ENCODE measurements around the gene CEBPG. TPM values are rescaled to one million over a fixed set of nuclear protein-coding genes. Genes with fewer than 3 reads are reported as not detected.

CEBPG gene
- total RNA-seq, 1 experiment from 2014 or later: 48.6 TPM

DNA sequence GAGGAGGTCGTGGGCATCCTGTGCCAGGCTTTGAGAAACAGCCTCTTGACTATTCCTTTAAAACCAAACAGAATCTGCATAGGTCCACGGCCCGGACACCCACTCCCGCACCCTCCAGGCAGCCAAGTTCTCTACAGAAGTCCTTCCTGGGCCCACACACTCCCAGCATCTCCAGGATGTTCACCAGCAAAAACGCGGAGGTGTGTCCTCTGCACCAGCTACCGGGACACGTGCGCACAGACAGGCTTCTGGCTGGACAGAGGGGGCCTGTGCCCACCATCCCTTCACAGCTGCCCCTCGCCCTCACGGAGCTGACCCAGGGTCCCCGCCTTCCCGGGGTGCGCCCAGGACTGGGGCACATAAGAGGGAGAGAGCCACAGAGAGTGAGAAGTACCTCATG is 44.2 kb downstream of the CEBPG start:
- H3K27me3 ChIP-seq (replicated peaks; ENCODE audit: insufficient read depth, low read depth, low read length, poor library complexity): no peaks in the 10 kb centered on the region
- H3K36me3 ChIP-seq (ENCODE audit: insufficient read depth, low read length, poor library complexity, severe bottlenecking): no peaks in the 10 kb centered on the region
- H3K4me1 ChIP-seq (ENCODE audit: insufficient read depth, low read length, poor library complexity, severe bottlenecking): no peaks in the 10 kb centered on the region
- CTCF ChIA-PET: no interaction called here
- no peak for TF ChIP-seq EZH2 (IDR thresholded peaks at IDR 0.05; ENCODE audit: borderline replicate concordance, low read depth, low read length, poor library complexity, severe bottlenecking)
- TF ChIP-seq, protein P1, sequence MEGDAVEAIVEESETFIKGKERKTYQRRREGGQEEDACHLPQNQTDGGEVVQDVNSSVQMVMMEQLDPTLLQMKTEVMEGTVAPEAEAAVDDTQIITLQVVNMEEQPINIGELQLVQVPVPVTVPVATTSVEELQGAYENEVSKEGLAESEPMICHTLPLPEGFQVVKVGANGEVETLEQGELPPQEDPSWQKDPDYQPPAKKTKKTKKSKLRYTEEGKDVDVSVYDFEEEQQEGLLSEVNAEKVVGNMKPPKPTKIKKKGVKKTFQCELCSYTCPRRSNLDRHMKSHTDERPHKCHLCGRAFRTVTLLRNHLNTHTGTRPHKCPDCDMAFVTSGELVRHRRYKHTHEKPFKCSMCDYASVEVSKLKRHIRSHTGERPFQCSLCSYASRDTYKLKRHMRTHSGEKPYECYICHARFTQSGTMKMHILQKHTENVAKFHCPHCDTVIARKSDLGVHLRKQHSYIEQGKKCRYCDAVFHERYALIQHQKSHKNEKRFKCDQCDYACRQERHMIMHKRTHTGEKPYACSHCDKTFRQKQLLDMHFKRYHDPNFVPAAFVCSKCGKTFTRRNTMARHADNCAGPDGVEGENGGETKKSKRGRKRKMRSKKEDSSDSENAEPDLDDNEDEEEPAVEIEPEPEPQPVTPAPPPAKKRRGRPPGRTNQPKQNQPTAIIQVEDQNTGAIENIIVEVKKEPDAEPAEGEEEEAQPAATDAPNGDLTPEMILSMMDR (conservative IDR thresholded peaks at IDR 0.05; ENCODE audit: low read depth, low read length): no peak
- POLR2A ChIA-PET (ENCODE audit: low non-redundant PET): no interaction called here
- DNase-seq (ENCODE audit: low spot score): no peak
- intact Hi-C loops (cut with micrococcal nuclease; ENCODE audit: unreplicated experiment): no loop called here
- H3K27ac ChIP-seq (ENCODE audit: low read depth, low read length, poor library complexity, severe bottlenecking): no peak overlapping the region
- no TSS peak for BruUV-seq (replicated peaks)
- no peaks in the 10 kb centered on the region for H3K9me3 ChIP-seq (ENCODE audit: low read depth, low read length, poor library complexity, severe bottlenecking)
- H3K4me3 ChIP-seq (ENCODE audit: low read depth, low read length, poor library complexity, severe bottlenecking): no peak overlapping the region

DNA sequence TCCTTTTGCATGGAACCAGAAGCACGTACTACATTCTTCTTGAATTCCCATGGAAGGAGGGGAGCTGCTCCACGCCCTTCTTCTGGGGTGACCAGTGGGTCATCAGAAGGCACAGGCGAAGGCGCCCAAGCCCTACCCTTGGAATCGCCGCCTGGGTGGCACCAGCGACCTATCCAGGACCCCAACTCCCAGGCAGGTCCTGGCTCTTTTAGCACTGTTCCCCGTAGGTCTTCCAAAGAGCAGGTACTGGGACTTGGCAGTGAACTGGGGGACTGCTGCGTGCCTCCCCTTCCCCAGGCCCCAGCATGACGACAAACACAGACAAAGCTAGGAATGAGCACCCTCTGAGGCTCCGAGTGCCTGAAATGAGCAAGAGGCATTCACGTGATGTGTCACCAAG is 45.0 kb downstream of the CEBPG start:
- DNase-seq (ENCODE audit: low spot score): no peak
- H3K36me3 ChIP-seq (ENCODE audit: insufficient read depth, low read length, poor library complexity, severe bottlenecking): no peaks in the 10 kb centered on the region
- no peak overlapping the region for H3K27ac ChIP-seq (ENCODE audit: low read depth, low read length, poor library complexity, severe bottlenecking)
- H3K4me1 ChIP-seq (ENCODE audit: insufficient read depth, low read length, poor library complexity, severe bottlenecking): no peaks in the 10 kb centered on the region
- H3K4me3 ChIP-seq (ENCODE audit: low read depth, low read length, poor library complexity, severe bottlenecking): no peak overlapping the region
- ChIA-PET CTCF (interaction anchor here (0.8 kb wide), 1 partner anchor 12 kb away, joined by 3 read pairs; no protein-coding TSS in a partner anchor), POLR2A (ENCODE audit: low non-redundant PET) (no interaction called here)
- no peaks in the 10 kb centered on the region for H3K27me3 ChIP-seq (replicated peaks; ENCODE audit: insufficient read depth, low read depth, low read length, poor library complexity)
- intact Hi-C loops (cut with micrococcal nuclease; ENCODE audit: unreplicated experiment): no loop called here
- BruUV-seq (replicated peaks): no TSS peak
- no peaks in the 10 kb centered on the region for H3K9me3 ChIP-seq (ENCODE audit: low read depth, low read length, poor library complexity, severe bottlenecking)
- TF ChIP-seq EZH2 (IDR thresholded peaks at IDR 0.05; ENCODE audit: borderline replicate concordance, low read depth, low read length, poor library complexity, severe bottlenecking): no peak
- TF ChIP-seq, protein P1 (conservative IDR thresholded peaks at IDR 0.05; ENCODE audit: low read depth, low read length): no peak

DNA sequence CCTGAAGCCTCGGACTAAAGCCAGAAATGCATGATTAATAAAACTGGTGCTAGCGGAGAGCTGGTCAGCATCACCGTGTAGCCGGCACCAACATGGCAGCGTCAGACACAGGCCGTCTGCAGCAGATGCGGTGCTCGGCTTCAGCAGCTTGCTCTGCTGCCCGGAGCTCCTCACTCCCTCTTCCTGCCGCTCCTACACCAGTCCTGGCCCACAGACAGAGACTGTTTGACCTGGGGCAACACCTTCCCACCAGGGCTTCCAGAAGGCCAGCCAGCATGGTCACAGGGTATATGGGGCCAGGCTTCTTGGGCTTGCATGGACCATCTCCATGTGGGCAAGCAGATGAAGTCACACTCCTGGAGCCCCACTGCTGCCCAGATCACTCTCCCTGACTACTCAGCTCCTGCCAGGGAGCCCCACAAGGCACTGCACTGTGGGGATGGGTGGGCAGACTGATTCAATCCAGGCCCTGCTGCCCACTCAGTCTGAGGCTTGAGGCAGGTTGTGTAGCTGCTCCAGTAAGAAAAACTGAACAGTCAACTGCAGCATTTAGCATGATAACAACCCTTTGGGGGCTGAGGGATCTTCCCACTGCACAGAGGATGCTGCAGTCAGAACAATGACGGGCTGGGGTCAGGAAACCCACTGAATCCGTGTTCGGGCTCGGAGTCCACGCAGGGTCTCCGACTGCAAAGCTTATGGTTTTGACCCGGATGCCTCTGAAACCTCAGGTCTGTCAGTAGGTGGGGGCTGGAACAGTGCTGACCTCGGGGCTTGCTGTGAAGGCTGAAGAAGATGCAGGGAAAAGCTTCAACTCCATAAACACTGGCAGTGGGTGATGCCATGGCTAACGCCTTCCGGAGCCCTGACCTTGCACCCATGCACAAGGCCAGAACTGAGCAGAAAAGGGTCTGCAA is 45.6 kb downstream of the CEBPG start:
- H3K36me3 ChIP-seq (ENCODE audit: insufficient read depth, low read length, poor library complexity, severe bottlenecking): no peaks in the 10 kb centered on the region
- no peaks in the 10 kb centered on the region for H3K4me1 ChIP-seq (ENCODE audit: insufficient read depth, low read length, poor library complexity, severe bottlenecking)
- H3K4me3 ChIP-seq (ENCODE audit: low read depth, low read length, poor library complexity, severe bottlenecking): no peak overlapping the region
- POLR2A ChIA-PET (ENCODE audit: low non-redundant PET): no interaction called here
- no peak for TF ChIP-seq EZH2 (IDR thresholded peaks at IDR 0.05; ENCODE audit: borderline replicate concordance, low read depth, low read length, poor library complexity, severe bottlenecking)
- TF ChIP-seq, protein P1 (conservative IDR thresholded peaks at IDR 0.05; ENCODE audit: low read depth, low read length): no peak
- BruUV-seq (replicated peaks): no TSS peak
- no peaks in the 10 kb centered on the region for H3K27me3 ChIP-seq (replicated peaks; ENCODE audit: insufficient read depth, low read depth, low read length, poor library complexity)
- H3K27ac ChIP-seq (ENCODE audit: low read depth, low read length, poor library complexity, severe bottlenecking): no peak overlapping the region
- DNase-seq (ENCODE audit: low spot score): no peak
- CTCF ChIA-PET: interaction anchor here (0.8 kb wide), 1 partner anchor 12 kb away, joined by 3 read pairs; no protein-coding TSS in a partner anchor
- H3K9me3 ChIP-seq (ENCODE audit: low read depth, low read length, poor library complexity, severe bottlenecking): no peaks in the 10 kb centered on the region
- intact Hi-C loops (cut with micrococcal nuclease; ENCODE audit: unreplicated experiment): no loop called here
